Caco-2 (cell line): ENCODE data around the gene UNC13C. TPM values are rescaled to one million over a fixed set of nuclear protein-coding genes. Genes with fewer than 3 reads are reported as not detected.

Source experiments
- BruUV-seq: library from RNA; stranded (reverse); fragments of 400-500 nt; replicated peaks from 2 replicates; lab custom pipeline; 2021; lab: Mats Ljungman, UMichigan
- CTCF ChIA-PET: fragments of 300-600 bp; sonication (Branson Sonifier 250); formaldehyde crosslinking; loops from one replicate; lab custom pipeline; 2022; ENCODE audit warnings: antibody characterized with exemption; lab: Charles Lee
- POLR2A ChIA-PET: fragments of 300-600 bp; sonication (Branson Sonifier 250); formaldehyde crosslinking; loops from one replicate; lab custom pipeline; 2022; ENCODE audit warnings: antibody characterized with exemption; lab: Charles Lee
- DNase-seq, 2 experiments: peaks; one replicate each; pipeline versions ENCODE4 v3.0.0 to v3.0.0-alpha.2; 2020 to 2022
- H3K27me3 ChIP-seq: replicated peaks from 2 replicates; pipeline ENCODE4 v1.6.0; 2011; ENCODE audit warnings: low read length; ENCODE audit not compliant: control insufficient read depth, insufficient read depth
- H3K36me3 ChIP-seq: 2 replicates; pipeline ENCODE4 v1.5.1; 2011; ENCODE audit warnings: low read length; ENCODE audit not compliant: control insufficient read depth, insufficient read depth
- H3K4me1 ChIP-seq: fragments of 250-450 bp; sonication (Bioruptor Pico); 2 replicates; pipeline ENCODE4 v1.5.1; 2020; ENCODE audit warnings: mild to moderate bottlenecking
- H3K4me3 ChIP-seq: 2 replicates; pipeline ENCODE4 v1.5.1; 2011; ENCODE audit warnings: low read depth, mild to moderate bottlenecking, control low read depth, low read length
- H3K9me3 ChIP-seq: fragments of 250-450 bp; sonication (Bioruptor Pico); 2 replicates; pipeline ENCODE4 v1.5.1; 2020; ENCODE audit warnings: mild to moderate bottlenecking, moderate library complexity
- H3K27ac Mint-ChIP-seq: one replicate; pipeline ENCODE4 v1.8.0; 2022; ENCODE audit warnings: mixed read lengths; ENCODE audit not compliant: unreplicated experiment
- H3K27me3 Mint-ChIP-seq: one replicate; pipeline ENCODE4 v1.8.0; 2022; ENCODE audit warnings: mixed read lengths; ENCODE audit not compliant: insufficient read depth, unreplicated experiment
- H3K36me3 Mint-ChIP-seq: one replicate; pipeline ENCODE4 v1.8.0; 2022; ENCODE audit warnings: mild to moderate bottlenecking, mixed read lengths; ENCODE audit not compliant: insufficient read depth, unreplicated experiment
- H3K4me1 Mint-ChIP-seq: one replicate; pipeline ENCODE4 v1.8.0; 2022; ENCODE audit warnings: low read depth, mixed read lengths; ENCODE audit not compliant: unreplicated experiment
- H3K4me3 Mint-ChIP-seq: one replicate; pipeline ENCODE4 v1.8.0; 2022; ENCODE audit warnings: mild to moderate bottlenecking, moderate library complexity, mixed read lengths; ENCODE audit not compliant: unreplicated experiment
- H3K9me3 Mint-ChIP-seq: one replicate; pipeline ENCODE4 v1.8.0; 2022; ENCODE audit warnings: mixed read lengths; ENCODE audit not compliant: unreplicated experiment
- CTCF ChIP-seq, 2 experiments: fragments of 200-600 bp in 1 of 2; IDR thresholded peaks; 1 replicate in 1 of 2; 2 replicates in 1 of 2; pipeline versions ENCODE4 v1.5.1 to v1.8.0; 2011 to 2022; ENCODE audit warnings: antibody characterized with exemption in 1 of 2, control low read depth in 1 of 2, inconsistent platforms in 1 of 2, low read depth in 1 of 2, low read length in 1 of 2, mild to moderate bottlenecking in 1 of 2, moderate library complexity in 1 of 2; ENCODE audit not compliant: insufficient read depth in 1 of 2, severe bottlenecking in 1 of 2, unreplicated experiment in 1 of 2
- intact Hi-C: fragments of 100-400 bp; cut with micrococcal nuclease; formaldehyde crosslinking; loops from one replicate; pipeline ENCODE4 v1.10.0; 2022; ENCODE audit not compliant: unreplicated experiment
- total RNA-seq: library from RNA; stranded (reverse); gene quantifications from 2 replicates; pipeline ENCODE4 v1.2.3, GENCODE V29; 2022

UNC13C gene
- total RNA-seq, 1 experiment from 2014 or later: 2.9 TPM

DNA sequence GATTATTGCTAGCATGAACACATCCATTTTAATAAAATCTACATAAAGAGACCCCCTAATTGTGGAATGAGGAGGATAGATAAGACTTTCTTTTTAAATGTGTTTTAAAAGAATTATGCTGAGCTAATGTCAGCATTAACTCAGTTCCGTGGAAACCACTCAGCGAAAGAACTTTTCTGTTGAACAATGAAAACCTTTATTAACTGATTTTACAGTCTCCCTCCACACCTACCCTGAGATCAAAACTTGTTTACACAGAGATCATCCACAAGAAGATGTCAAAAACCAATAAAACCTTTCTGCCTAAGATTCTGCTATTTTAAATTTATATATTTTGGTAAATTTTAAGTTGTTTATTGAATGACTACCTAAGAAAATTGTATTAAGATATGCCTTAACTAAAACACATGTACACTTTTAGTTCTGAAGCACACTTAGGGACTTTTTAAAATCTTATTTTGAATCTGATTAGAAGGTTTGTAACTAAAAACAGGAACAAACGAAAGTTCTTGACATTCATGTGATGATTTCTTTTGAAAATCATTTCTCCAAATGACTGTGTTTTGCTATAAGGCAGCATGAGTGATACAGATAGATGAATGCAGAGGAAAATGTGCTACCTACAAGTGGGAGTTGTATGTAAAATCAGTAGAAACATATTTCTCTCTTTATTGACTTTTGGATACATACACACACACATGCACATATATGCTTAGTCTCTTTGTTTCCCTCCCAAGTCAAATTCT is 369.0 kb downstream of the UNC13C start:
- no peak for TF ChIP-seq CTCF (IDR thresholded peaks at IDR 0.05; ENCODE audit: insufficient read depth in 1 of 2, low read depth in 1 of 2, low read length in 1 of 2, severe bottlenecking in 1 of 2, unreplicated experiment in 1 of 2)
- no TSS peak for BruUV-seq
- Histone ChIP-seq H3K36me3 (no peaks in the 10 kb centered on the region), H3K4me1 (no peaks in the 10 kb centered on the region), H3K9me3 (no peaks in the 10 kb centered on the region), H3K4me3 (no peak overlapping the region), H3K27me3 (no peaks in the 10 kb centered on the region)
- no peaks in the 10 kb centered on the region for H3K9me3 Mint-ChIP-seq
- H3K36me3 Mint-ChIP-seq: no peaks in the 10 kb centered on the region
- DNase-seq: no peak
- ChIA-PET CTCF (no interaction called here), POLR2A (no interaction called here)
- H3K4me1 Mint-ChIP-seq: no peaks in the 10 kb centered on the region
- intact Hi-C loops: no loop called here
- no peaks in the 10 kb centered on the region for H3K27me3 Mint-ChIP-seq
- no peak overlapping the region for H3K4me3 Mint-ChIP-seq
- no peak overlapping the region for H3K27ac Mint-ChIP-seq

DNA sequence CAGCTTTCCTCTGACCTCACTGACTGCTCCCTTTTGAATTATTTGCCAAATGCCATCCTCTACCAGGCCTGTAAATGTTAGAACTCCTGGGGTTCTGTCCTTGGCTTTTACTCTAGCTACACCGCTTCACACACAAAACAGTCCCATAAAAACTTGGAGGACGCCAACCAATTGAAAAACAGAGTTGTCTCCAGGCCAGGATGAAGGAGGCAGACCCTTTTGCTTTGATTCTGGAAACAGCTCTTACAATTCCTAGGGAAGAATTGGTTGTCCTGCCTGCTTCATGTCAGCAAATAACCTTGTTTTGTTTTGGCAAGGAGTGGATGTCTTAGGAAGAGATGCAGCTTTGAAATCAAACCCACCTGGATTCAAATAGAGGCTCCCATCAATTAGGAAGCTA is 375.5 kb downstream of the UNC13C start:
- no peaks in the 10 kb centered on the region for H3K4me1 ChIP-seq
- TF ChIP-seq CTCF (IDR thresholded peaks at IDR 0.05; ENCODE audit: insufficient read depth in 1 of 2, low read depth in 1 of 2, low read length in 1 of 2, severe bottlenecking in 1 of 2, unreplicated experiment in 1 of 2): no peak
- POLR2A ChIA-PET: no interaction called here

DNA sequence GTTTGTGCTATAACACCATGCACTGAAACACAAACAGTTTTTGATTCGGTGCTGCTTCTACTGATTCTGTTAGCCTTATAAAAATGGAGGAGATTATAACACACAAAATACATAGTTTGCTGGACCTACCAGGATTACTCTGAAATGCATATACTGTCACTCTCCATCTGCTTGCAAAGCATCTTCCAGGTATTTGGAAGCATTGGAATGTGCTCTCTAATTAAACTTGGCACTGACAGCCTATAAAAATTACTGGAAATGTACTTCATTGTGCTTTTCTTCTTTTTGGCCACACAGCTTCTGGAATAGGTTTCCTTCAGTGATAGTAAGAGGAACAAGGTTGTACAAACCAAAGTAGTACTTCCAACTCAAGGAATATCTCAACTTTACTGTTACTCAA is 376.1 kb downstream of the UNC13C start:
- BruUV-seq: no TSS peak
- Mint-ChIP-seq H3K36me3 (no peaks in the 10 kb centered on the region), H3K4me1 (no peaks in the 10 kb centered on the region), H3K9me3 (no peaks in the 10 kb centered on the region), H3K4me3 (no peak overlapping the region), H3K27ac (no peak overlapping the region), H3K27me3 (no peaks in the 10 kb centered on the region)
- DNase-seq: no peak
- H3K4me3 ChIP-seq: no peak overlapping the region
- 0 out of 2 replicates have a peak, but pooled peaks cover 3% of the 10 kb centered on the region for H3K9me3 ChIP-seq
- H3K4me1 ChIP-seq: no peaks in the 10 kb centered on the region
- CTCF ChIA-PET: no interaction called here
- intact Hi-C loops: no loop called here
- no peaks in the 10 kb centered on the region for H3K27me3 ChIP-seq
- no peaks in the 10 kb centered on the region for H3K36me3 ChIP-seq
- POLR2A ChIA-PET: no interaction called here
- TF ChIP-seq CTCF (IDR thresholded peaks at IDR 0.05; ENCODE audit: insufficient read depth in 1 of 2, low read depth in 1 of 2, low read length in 1 of 2, severe bottlenecking in 1 of 2, unreplicated experiment in 1 of 2): no peak

More for the DNA sequence above, 375.5 kb downstream of the UNC13C start:
- CTCF ChIA-PET: no interaction called here
- no peaks in the 10 kb centered on the region for H3K36me3 Mint-ChIP-seq
- BruUV-seq: no TSS peak
- DNase-seq: no peak
- H3K27me3 ChIP-seq: no peaks in the 10 kb centered on the region
- H3K9me3 Mint-ChIP-seq: no peaks in the 10 kb centered on the region
- H3K4me1 Mint-ChIP-seq: no peaks in the 10 kb centered on the region
- H3K27me3 Mint-ChIP-seq: no peaks in the 10 kb centered on the region
- H3K36me3 ChIP-seq: no peaks in the 10 kb centered on the region
- H3K4me3 Mint-ChIP-seq: no peak overlapping the region
- intact Hi-C loops: no loop called here
- H3K9me3 ChIP-seq: no peaks in the 10 kb centered on the region
- no peak overlapping the region for H3K4me3 ChIP-seq
- H3K27ac Mint-ChIP-seq: no peak overlapping the region
